HG03521 (cell line): ENCODE data around the gene MRPL11.

ENCODE experiments used
- ATAC-seq: cut with Tn5 transposase; IDR thresholded peaks from one replicate; pipeline ENCODE4 v1.9.1; 2021; ENCODE audit warnings: mild to moderate bottlenecking, moderate library complexity; ENCODE audit not compliant: unreplicated experiment

Gene MRPL11

DNA sequence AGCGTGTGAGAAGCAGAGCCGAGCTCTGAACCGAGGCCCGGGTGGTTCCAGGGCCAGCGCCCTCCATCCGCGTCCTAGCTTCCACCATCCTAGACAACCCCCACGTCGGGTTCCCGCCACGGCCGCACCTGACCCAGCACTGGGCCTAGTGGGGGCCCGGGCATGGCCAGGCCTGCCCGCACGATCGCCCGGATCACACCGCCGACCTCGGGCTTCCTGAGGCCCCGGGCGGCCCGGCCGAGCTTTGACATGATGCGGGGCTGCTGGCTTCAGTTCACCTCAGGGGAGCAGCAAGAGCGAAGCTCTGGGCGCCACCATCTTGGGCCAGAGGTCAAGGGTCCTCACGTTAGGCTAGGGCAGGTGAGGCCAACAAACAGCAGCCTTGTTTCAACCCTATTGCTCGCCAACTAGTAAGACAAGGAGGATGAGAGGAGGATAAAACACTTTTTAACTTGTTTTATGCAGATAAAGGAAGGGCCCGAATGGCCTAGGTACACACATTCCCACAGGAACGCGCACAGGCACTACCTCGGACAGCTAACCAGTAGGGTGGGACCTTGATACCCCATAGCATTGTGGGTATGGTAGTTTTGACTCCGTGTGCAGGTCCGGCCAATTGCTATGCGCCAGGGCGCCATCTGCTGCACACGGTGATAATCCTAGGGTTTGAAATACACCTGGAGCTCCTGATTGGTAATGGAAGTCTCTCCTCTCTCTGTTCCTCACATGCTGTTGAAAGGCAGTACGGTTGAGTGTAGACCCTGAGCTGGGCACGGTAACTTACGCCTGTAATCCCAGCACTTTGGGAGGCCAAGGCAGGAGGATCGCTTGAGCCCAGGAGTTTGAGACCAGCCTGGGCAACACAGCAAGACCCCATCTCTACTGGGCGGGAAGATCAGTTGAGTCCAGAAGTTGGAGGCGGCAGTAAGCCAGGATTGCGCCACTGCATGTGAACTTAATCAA lies at the start of gene MRPL11:
TSS of gene MRPL11 (minus strand) at position 345 of the 963 bp plus-strand sequence. CDS start at position 251, 94 bp downstream.
- peak; percentile 94 for ATAC-seq

DNA sequence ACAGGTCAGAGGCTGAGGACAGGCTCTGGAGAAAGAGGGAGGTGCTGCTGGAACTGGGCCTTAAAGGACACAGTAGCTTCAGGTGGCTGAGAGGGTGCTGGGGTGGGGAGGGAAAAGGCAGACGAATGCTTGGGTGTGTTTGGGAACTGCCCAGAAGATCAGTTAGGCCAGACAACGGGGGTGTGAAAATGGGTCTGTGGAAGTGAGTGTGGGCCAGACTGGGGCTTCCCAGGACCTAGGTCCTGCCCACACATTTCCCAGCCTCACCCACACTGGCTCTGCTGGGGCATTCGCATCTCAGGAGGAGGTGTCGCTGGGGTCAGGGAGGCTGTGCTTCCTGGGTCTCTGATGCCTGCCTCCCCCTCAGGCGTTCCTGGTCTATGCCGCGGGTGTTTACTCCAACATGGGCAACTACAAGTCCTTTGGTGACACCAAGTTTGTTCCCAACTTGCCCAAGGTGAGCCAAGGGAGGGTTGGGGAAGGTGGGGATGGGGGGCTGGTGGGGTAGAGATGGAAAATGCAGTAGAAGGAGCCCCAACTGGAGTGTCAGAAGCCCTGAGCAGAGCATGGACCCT lies 46.2 kb upstream of the MRPL11 start:
- no peak for ATAC-seq

DNA sequence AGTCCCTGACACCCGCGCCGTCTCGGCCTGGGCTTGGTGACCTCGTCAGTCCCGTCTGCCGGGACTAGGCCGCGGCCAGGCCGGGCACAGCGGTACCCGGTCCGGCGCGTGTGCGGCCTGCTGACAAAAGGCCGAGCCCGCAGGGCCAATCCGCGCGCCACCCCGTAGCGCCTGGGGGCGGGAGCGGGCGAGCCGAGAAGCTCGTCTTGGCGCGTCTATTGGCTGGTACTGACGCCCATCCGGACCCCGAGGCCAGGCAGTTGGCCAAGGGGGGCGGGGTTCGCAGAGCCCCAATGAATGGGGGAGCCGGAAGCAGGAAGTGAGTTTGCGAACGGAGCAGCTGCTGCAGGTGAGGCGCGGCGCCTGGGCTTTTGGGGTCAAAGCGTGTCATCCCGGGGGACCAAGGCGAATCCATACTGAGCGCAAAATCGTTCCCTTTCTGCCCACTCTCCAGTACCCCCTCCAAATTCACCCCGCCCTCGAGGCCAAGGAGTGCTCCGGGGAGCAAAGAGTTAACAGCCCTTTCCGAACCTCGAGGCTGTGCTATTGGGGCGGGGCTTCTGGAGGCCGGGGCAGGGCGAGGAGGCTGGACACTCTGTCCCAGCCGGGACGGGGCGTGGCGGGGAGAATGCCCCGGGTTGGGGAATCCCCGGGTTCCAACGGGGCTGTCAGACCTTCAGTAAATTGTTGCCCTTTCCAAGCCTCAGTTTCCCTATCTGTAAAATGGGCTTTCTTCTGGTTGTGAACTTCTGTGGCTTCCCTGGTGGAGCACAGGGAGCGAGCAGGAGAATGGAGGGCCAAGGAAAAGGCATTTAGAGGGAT lies 41.7 kb upstream of the MRPL11 start, which contains the start of gene DPP3:
TSS of gene DPP3 (plus strand) at position 318 of the 822 bp plus-strand sequence. CDS start 1,767 bp downstream, outside the sequence.
- peak; percentile 88 for ATAC-seq

DNA sequence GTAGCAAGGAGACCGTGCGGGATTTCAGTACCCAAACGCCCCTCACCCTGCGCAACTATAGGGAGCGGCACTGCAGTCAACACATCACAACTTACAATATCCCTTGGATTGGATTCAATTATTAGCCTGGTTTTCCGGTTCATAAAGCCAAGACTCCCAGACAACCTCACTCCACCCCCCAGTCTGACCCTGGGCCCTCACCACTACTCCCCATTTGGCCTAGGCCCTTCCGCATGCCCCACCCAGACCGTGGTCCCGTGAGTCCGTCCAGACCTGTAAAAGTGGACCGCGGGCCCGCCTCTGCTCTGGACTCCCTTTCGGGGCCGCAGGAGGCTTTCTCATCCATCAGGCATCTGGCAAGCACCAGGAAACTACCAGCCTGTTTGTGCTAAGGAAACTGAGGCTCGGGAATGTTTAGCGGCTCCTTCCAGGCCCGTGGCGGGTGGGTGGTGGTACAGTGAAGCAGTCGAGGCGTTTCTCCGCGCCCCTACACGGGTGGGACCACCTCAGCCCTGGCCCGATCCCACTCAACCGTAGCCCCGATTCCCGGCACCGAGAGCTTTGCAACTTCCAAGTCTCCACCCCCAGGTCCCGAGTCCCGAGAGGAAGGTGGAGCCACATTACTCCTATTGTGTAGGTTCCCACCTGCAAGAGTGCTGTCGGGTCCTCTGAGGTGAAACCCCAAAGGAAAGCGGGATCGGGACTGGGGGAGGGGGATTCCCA lies 40.9 kb upstream of the MRPL11 start:
- ATAC-seq, result peak; percentile 1

DNA sequence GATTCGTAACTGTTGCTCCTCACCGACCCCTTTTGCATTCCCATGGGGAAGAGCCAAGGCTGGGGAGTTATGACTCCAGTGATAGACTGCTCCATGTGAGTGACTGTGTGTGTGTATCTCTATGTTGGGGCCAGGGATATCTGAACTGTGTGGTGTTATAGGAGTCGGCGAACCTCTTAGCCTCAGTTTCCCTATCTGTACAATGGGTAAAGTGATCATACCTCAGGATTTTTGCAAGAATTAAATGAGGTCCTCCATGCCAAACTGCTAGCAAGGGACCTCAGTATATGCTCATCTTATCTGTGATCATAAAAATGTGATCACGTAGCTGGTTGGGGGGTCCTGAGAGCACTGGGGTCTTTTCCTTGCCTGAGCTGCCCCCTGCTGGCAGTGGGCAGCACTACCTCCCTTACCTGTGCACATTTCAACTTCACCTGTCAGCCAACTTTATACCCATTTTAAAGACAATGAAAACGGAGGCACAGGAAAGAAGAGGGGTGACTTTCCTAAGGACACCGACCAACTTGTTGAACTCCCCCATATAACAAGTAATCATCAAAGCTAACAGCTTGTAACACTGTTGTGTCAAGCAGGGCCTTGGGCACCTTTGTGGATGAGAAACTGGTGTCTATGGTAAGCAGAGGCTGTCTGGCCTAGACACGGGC lies 40.2 kb upstream of the MRPL11 start:
- no peak for ATAC-seq

DNA sequence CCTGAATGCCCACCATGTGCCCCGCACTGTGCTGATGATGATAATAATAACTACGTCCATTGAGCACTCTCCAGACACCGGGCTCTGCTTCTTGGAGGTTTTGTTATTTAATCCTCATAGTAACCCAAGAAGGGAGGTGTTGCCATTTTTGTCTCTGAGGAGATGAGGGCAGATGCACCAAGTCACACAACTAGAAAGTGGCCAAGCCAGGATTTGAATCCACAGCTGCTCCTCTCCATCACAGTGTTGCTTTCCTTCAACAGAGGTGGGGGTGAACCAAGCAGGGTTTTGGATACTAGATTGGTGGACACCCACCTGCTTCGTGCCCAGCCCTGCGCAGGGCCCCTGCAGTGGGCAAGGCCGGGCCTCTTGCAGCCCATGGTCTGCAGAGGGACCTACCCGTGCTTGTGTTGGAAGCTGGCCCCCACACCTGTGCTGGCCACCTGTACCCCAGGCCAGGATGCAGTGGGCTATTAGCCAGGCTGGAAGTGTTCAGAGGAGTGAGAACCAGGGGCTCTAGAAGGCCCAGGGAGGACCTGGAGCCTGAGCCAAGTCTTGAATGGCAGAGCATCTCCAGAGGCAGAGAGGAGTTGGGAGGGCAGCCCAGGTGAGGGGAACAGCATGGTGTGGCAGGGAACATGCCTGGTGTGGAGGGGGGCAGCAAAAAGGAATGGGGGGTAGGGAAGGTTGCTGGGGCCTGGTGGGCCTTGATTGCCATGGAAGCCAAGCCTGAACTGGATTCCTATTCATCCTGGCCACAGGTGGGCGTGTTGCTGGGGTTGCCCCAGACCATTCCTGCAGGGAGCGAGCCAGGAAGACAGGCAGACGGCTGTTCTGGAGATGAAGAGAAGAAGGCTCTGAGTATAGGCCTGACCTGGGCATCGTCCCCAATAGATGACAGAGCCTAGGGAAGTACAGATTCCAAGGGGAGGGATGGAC lies 38.9 kb upstream of the MRPL11 start:
- ATAC-seq, result no peak

DNA sequence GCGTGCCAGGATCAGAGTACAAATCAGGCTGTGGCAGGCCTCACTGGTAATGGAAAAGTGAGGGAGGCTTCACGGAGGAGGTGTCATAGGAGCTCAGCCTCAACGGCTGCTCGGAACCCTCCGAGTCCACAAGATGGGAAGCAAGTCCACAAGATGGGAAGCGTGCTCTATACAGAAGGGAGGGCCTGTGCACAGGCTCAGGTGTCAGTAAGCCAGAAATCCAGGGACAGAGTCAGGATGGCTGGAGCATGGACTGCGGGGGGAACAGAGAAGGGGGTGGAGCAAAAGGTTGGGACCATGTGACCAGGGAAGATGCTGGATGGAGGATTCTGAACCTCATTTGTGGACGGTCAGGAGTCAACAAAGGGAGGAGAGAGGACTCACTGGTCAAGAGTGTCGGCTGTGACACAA lies 38.2 kb upstream of the MRPL11 start:
- ATAC-seq, result no peak

DNA sequence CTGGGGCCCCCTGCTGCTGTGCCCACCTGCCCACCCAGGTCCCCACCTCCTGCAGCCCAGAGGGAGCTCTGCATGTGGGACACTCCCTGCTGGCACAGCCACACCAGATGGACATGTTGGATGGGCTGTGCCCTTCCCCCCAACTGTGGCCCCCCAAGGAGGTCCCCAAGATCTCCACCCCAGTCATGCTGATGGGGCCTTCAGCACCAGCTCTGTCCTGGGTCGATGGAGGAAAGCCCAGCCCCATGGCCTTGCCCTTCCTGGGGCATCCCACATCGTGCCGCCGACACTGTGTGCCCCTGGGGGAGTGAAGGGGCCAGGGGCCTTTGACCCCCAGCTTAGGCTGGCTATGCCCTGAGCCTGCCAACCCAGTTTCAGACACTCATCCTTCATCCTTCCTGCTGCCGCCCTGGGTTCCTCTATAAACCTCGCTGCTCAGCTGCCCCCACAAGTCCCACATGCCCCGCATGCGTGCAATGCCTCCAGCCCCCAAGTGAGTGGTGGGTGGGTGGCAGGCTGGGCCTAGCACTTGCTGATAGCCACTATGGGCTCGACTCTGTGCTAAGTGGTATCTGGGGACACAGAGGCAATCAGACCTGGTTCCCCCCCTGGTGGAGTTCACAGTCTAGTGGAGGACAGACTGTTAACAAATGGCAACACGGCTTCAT lies 37.7 kb upstream of the MRPL11 start:
- ATAC-seq, result no peak

DNA sequence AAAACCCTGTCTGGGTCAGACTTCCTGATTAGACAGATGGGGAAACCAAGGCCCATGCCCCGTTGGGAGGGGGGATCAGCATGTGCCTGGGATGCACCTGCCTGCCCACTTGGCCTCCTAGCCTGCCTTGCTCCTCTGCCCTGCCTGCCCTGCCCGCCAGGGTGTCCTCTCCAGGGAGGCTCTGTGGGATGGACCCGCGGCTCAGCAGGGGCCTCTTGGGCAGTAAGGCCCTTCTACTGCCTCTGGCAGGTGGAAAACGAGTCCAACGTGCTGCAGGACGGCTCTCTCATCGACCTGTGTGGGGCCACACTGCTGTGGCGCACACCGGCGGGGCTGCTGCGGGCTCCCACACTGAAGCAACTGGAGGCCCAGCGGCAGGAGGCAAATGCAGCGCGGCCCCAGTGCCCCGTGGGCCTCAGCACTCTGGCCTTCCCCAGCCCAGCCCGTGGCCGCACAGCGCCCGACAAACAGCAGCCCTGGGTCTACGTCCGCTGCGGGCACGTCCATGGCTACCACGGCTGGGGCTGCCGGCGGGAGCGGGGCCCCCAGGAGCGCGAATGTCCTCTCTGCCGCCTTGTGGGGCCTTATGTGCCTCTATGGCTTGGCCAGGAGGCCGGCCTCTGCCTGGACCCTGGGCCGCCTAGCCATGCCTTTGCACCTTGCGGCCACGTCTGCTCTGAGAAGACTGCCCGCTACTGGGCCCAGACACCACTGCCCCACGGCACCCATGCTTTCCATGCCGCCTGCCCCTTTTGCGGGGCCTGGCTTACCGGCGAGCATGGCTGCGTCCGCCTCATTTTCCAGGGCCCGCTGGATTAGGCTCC lies 36.9 kb upstream of the MRPL11 start:
- ATAC-seq, result no peak

DNA sequence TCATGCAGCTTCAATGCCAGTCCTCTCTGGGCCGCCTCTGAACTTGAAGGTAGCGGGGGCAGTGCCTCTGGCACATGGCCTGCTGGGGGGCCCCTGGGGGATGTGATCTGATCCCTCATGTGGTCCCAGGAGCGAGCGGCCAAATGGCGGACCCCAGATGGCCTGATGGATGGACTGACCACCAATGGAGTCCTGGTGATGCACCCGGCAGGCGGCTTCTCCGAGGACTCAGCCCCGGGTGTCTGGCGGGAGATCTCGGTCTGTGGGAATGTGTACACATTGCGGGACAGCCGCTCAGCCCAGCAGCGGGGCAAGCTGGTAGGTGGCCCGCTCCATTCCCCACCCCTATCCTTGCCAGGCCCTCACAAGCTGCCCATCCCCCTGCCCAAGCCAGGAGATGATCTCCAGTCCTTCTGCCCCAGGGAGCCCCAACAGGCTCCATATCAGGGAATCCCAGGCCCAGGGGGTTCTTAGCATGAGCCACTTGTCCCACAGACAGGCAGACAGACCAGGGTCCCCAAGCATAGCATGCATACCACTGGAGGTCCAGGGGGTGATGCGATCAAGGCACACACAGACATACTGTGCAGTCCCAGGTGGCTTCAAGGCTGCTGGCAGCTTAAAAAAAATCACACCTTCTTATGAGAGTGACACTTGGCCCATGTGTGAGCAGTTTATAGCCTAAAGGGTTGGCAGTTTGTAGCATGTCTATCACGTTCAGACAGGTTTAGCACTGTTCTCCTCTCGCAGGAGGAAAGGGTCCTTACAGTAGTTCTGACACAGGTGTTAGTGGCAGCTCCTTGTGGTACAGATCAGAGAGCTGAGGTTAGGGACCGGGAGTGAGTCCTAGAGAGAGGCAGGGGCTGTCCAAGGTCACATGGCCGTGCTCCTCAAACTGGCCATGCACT lies 35.2 kb upstream of the MRPL11 start:
- ATAC-seq, result no peak

DNA sequence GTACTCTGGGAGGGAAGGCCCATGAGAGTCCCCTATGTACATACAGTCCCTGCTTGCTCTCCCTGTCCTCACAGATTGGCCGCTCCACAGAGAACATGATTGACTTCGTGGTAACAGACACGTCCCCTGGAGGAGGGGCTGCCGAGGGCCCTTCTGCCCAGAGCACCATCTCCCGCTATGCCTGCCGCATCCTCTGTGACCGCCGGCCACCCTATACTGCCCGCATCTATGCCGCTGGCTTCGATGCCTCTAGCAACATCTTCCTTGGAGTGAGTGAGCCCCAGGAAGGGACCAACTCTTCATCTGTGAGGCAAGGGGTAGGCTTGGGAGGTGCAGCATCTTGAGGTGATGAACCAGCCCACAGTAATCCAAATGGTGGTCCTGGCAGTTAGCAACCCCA lies 34.5 kb upstream of the MRPL11 start:
- ATAC-seq, result no peak

DNA sequence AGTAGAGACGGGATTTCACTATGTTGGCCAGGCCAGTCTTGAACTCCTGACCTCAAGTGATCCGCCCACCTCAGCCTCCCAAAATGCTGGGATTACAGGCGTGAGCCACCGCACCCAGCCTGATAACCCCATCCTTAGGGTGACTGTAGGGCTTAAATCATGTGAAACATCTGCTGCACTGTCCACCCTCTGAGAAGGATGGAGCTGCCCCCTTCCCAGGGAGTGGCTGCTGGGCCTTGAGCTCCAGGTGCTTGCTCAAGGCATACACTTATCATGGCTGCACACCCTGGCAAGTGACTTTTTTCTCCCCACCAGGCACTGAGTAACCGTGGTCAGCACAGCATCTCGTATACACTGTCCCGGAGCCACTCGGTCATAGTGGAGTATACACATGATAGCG lies 33.4 kb upstream of the MRPL11 start:
- ATAC-seq, result no peak

DNA sequence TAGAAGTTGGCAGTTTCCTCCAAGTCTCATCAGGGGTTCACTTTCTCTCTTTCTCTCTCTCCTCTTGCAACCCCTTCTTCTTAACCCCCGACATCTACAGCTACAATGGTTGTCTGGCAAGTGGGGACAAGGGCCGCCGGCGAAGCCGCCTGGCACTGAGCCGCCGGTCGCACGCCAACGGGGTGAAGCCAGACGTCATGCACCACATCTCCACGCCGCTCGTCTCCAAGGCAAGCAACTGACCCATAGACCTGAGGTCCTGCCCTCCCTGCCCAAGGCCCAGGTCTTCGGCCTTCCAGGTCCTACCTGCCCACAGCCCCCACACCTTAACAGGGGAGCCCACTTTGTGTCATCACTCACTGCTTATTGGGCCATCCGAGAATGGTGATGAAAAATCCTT lies 32.5 kb upstream of the MRPL11 start:
- ATAC-seq, result no peak

DNA sequence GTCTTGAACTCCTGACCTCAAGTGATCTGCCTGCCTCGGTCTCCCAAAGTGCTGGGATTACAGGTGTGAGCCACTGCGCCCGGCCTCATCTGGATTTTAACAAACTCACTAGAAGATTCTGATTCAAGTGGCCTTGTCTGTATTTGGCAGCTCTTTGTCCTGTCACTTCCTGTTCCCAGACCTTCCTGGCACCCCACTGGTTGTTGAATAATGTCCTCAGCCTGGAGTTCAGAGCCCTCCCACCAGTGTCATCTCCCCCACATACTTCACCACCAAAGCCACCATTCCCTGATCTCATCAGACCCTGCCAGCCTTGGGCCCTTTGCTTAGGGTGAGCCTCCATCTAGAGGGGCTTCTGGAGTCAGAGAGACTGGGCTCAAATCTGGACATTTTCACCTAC lies 31.4 kb upstream of the MRPL11 start:
- ATAC-seq, result no peak

DNA sequence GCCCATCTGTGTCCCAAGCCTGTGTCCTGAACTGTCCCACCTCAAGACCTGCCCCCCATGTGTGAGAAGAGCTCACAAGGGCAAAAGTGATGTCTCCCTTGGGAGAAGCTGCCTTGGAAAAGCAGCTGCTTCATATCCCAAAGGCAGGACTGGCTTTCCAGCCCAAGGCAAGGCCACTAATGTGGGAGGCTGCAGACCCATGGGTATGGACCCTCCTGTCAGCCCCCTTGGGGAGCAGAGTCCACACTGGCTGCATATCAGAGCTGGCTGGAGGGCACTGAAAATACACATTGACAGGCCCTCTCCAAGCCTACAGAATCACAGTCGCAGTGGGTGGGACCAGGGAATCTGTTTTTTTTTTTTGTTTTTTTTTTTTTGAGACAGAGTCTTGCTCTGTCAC lies 30.8 kb upstream of the MRPL11 start:
- no peak for ATAC-seq

DNA sequence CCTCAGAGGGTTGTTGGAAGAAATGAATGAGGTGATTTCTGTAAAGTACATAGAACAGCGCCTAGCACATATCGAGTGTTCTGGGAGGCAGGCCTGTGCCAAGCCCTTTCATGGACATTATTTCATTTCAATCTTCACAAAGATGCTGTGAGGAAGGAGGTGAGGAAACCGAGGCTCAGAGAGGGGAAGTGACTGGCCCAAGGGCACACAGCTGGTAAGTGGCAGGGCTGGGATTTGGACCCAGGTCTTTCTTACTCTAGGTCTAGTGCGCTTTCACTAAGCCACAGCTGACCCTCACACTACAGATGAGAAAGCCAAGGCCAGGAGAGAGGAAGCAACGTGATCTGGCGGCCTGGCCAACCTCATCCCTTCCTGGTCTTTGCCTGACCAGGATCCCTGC lies 30.0 kb upstream of the MRPL11 start:
- ATAC-seq, result no peak

DNA sequence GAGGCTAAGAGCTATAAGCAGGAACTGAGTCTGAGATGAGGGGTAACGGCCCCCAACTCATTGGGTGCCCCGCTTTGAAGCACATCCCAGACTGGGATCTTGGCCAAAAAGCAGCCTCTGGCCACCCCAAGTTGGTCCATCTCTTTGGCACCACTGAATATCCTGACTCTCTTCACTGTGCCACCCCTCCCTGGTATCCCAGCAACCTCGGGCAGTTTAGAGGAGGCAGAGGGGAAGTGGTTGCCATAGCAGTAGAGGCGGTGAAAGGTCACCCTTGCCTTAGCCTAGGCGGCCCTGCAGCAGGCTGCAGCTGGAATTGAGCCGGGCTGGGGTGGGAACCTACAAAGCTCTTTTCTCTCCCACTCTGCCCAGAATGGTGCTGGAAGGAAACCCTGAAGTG lies 29.1 kb upstream of the MRPL11 start:
- ATAC-seq, result no peak
